Left forelimb (tissue), 1 donor: Measurements from ENCODE around the gene NUDT17.

Source experiments
- DNase-seq: peaks from one replicate; pipeline ENCODE4 v3.0.0-alpha.2; 2018; ENCODE audit warnings: low spot score

The NUDT17 gene

DNA sequence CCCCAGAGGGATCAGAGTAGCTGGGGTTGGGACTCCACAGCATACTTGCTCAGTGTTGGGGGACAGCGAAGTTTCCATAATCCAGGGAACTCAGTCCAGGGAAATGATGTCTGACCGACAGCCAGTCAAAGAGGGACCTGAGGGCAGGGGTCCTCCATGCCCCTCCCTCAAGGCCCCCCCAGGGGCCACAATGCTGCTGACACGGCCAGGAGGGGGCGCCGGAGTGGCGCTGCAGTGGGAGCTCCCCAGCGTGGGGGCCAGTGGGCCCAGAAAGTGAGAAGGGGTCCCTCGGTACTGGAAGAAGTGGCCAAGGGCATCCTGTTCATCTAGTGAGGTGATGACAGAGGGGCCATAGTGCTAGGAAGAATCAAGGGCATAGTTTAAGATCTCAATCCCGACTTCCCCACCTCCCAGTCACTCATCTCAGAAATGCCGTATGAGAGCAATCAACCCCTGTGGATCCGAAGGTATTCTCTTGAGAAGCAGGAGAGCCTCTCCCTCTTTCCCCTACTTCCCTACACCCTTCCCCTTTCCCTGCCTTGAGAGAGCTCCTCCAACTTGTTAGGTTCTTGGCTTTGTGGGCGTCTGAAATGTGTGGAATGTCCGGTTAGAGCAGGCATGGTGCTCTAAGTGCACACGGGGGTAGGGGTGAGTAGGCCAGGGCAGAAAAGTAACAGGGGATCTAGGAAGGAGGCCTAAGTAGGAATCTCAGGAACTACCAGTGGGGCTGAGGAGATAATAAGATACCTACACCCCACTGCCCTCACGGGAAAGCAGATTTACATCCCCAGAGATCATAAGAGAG lies 4.1 kb downstream of the NUDT17 start:
- DNase-seq: no peak

DNA sequence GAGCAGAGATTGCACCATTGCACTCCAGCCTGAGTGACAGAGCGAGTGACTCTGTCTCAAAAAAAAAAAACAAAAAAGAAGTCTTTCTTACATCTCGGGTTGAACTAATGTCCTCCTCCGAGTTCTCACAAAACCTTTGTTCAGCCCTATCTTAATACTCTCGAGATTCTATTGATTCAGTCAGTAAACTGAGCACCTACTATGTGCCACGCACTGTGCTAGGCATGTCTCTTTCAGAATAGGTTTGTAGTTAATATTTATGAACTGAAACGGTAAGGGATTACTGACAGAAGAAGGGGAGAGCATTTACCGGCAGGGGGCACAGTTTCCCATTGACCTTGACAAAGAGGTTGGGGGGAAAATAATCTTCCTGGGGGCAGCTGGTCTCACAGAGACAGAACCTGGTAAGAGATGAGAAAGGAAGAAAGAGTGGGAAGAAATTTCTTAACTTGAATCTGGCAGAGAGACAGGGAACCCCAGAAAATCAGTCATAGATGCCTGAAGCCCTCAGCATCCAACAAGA lies 10.1 kb downstream of the NUDT17 start:
- no peak for DNase-seq

DNA sequence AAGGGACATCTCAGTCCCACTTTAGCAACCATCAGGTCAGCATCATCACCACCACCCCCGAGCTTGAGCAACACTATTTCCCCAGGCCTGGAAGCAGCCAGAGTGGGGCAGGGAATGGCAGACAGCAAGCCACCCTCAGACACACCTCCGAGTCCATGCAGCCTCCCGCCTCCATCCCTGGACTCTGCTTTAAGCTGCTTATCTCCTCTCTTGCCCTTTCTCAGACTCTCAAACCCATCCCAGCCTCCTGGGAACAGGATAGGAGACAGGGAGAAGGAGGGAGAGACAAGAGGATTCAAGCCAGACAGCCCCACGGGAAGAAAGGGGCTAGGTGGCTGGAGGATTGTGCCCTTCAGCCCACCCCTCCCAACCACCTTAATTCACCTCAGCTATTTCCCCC lies 11.7 kb downstream of the NUDT17 start:
- no peak for DNase-seq

DNA sequence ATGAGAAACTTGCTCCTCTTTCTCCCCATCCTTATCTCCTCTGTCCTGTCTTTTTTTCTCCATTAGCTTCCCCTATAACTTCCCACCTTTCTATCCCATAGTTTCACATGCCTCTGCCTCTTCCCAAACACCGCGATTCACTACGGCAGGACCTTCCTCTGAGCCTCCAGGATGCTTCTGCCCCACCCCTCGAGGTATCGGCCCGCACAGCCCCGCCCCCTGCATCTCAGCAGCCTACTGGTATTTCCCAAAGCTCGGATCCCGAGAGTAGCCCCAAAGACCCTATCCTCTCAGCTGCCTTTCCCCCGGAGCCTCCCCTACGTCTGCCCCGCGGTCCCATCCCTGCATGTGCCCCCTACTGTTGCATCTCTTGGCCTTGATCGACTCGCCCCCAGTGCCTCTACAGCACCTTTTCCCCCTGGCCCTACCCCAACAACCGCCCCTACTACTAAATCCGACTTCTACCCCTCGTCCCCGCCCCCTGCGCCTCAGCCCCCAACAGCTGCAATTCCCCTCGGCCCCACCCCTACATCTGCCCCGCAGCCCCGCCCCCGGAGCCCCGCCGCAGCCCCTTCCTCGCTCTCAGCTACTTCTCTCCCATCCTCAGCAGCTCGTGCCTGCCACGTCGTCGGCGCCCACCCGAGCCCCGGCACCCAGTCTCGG lies 12.9 kb downstream of the NUDT17 start:
- DNase-seq: no peak

DNA sequence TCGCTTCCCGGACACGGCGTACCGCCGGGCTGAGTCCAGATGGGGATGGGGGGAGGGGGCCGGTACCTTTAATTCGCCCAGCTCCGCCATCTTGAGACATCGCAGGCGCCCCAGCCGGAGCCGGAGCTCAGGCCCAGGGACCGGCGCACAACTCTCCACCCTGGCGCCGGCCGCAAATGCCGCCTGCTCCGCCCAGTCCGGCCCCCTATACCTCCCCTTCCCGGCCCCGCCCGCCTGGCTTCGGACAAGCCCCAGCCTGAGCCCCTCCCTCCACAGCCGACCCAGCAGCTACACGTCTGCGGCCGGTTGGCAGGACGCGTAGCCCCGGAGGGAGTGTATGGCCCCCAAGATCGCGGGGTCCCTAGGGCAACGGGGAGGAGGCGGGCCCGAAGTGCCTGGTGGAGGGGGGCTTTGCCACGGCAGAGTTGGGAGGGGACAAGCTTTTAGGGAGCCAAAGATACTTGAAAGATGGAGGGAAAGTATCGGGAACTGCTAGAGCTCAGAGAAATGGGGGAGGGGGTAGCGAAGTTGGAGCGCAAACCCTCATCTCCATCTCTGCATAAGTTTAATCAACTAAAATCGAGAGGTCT lies 13.6 kb downstream of the NUDT17 start, which contains the start of gene PIAS3:
Gene PIAS3 (minus strand): TSS at position 181 of the 590 bp plus-strand sequence. CDS start 91 bp downstream, at position 90.
- DNase-seq: peak; percentile 99

DNA sequence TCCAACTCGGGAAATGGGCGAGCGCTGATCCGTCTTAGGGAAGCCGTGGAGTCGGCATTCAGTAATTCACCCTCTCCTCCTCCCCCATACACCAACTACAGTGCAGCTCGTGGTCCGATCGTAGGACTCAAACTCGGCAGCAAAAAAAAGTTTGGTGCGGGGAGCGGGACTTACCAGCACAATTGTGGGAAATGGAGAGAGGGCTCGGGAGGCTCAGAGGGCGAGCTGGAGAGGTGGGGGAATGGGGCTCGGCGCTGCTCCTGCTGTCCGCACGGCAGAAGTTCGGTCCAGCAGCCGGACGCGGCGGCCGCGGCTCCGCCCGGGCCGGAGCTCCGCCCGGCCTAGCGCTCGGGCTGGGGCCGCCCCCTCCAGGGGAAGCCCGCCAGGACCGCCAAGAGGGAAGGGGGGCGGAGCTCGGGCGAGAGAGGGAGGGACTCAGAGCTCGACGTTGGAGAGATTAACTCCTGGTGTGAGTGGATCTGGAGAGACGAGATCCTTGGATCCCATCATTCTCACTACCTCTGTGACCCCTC lies 14.1 kb downstream of the NUDT17 start:
- peak; percentile 94 for DNase-seq

DNA sequence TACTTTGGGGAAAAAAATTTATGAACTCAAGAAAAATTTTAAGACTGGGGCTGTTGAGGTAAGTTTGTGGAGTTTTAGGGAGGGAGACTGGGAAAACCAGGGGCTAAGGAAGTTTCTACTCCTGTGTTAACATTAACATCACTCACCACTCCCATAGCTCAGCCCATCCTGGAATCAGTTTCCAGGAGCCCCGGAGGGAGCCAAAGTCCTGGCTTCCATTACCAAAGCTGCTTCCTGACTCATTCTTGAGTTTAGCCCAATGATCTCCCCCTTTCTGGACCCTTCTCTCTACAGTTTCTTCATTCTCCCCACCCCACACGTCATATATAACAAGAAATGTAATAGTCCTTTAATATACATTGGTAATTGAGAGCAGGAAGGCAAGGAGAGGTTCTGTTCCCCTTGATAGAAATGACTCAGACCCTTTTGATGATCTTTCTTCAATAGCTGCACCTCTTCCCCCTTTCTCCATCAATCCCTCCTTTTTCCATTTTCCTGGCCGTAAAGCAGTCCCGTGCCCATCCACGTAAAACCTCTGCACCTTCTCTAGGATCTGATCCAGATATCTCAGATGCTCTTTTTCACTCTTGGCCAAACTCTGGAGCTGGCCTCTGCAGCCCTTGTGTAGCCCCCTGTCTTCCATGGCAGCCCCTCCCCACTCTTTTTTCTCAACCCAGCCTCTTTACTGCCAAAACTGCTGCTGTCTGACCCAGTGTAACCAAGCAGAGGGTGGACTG lies 18.0 kb downstream of the NUDT17 start:
- DNase-seq: peak; percentile 84

DNA sequence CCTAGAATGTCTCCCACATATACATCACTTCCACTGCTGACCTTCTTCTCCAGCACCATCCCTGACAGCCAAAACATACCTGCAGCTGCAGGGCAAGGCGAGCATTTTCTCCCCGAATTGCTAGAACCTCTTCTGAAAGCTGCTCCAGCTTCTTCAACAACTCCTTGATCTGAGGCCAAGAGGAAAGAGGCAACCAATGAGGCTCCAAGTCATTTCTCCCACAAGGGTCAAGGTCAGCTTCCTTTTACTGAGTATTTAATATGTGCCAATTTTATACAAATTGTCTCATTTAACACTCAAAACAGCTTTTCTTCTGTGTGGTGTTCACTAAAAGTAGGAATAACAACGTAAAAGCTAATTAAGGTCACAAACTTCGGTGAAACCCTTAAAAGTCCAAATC lies 22.8 kb downstream of the NUDT17 start:
- DNase-seq: no peak

DNA sequence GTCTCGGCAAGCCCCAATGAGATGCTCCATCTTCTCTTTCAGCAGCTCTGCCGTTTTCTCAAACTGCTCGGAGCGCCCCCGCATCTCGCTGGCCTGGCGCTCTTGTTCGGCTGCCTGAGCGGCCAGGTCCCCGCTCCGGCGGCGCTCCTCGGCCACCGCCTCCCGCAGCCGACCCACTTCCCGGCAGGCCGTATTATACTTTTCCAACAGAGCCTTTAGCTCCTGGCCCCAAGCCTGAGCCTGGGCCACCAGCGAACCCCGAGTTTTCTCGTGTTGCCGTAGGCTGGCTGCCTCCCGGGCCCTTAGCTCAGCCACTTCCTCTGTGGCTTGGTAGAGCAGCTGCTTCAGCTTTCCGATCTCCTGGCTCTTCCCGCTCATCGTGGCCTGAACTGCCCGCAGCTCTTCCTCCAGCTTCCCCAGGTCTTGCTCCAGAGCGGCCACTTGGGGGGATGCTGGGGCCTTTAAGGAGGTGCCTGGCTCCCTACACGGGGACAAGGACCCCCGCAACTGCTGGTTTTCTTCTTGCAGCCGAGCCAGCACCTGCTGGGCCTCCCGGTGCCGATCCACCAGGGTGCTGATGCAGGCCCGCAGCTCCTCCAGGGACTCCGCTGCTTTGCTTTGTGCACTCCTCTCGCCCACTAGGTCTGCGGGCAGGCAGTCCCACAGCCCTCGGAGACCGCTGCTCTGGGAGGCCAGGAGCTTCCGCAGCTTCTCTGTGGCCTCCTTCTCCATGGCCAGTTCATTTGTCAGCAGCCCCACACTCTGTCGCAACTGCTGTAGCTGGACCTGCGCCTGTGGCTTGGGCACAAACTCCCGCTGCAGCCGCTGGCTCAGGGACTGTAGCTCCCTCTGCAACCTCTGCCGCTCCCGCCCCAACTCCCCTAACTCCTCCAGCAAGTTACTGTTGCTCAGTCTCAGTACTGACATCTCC lies 26.8 kb downstream of the NUDT17 start:
- DNase-seq: peak; percentile 82

DNA sequence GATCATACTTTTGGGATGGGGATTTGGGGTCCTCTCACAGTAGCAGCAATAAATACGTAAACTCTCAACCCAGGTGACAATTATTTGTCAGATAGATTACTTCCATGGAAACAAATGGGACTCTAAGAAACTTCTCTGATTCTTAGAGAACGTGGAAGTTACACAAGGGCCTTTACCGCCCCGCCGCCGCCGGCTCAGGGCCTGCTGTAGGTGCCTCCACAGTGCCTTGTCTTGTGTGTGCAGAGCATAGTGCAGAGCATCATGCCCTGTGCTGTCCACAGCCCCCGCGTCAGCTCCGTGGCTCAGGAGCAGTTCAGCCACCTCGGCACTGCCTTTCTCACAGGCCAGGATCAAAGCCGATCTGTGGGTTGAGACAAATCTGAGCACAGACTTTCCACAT lies 29.2 kb downstream of the NUDT17 start:
- DNase-seq: no peak

DNA sequence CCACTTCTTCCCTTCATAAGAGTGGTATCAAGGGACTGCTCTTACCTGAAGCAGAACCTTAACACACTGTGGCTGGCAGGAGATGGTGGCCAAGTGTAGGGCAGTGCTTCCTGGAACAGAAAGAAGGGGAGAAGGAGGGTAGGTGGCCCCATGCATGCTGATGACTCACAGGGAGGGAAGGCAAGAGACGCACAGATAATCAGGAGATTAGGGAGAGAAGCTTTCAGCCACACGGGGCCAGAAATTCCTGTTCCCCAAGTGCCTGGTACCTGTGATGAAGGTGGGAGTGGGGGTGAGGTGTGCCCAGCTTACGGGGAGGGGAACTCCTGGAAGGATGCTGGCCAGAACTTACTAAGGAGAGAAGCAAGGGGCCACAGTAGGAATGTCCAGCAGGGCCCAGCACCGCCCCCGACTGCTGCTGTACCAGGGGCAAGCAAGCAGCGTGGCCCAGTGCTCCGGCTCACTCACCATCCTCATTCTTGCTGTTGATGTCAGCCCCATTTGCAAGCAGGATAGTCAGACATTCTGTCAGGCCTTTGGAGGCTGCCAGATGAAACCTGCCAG lies 32.6 kb downstream of the NUDT17 start:
- no peak for DNase-seq

DNA sequence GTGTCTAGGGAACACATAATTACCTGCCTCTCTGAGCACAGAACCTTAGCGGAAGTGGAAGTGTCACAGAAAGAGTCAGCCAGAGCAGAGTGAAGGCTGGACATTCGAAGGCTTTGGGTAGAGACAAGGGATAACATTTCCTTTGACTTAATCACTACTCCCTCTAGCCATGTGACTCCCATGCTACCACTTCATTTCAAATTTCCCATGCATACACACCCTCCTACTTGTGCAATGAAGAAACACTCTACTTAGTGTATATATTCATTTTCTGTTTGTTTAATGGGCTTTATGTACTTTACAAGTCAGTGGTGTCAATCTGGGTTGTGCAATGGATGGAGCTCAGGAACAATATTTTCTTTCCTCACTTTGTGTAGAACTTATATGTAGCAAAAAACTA lies 33.3 kb downstream of the NUDT17 start:
- no peak for DNase-seq

DNA sequence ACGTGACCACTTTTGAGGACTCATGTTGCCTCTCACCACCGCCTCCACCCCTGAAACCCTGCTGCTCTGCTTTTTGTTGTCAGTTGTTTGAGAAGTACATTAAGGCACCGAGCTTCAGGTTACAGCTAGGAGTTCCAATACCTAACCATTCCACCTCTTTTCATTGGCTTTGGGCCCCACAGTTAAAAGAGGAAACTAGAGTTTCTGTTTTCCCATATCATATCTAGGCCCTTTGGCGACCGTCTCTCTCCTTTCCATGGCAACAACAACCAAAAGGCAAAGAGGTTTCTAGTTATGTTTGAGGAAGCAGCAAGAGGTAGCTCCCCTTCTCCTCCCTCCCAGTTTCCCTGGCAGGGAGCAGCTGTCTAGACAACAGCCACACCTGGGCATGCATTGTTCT lies 34.3 kb downstream of the NUDT17 start:
- no peak for DNase-seq

DNA sequence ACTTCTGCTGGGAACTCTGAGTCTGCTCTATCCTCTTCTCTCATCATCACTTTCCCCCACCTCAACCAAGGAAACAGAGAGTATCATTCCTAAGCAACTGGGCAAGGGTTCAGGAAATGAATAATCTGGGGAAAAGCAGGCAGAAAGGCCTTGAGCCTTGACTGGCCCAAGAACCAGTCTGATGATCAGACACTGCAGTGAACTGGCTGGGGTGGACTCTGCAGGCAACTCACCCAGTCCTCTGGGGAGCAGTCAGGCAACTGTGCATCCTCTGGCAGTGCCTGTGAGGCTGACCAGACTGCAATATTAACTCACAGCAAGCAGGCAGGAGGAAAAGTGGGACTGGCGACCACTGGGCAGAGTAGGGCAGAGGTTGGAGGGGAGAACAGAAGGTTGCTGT lies 39.2 kb downstream of the NUDT17 start:
- DNase-seq: no peak

DNA sequence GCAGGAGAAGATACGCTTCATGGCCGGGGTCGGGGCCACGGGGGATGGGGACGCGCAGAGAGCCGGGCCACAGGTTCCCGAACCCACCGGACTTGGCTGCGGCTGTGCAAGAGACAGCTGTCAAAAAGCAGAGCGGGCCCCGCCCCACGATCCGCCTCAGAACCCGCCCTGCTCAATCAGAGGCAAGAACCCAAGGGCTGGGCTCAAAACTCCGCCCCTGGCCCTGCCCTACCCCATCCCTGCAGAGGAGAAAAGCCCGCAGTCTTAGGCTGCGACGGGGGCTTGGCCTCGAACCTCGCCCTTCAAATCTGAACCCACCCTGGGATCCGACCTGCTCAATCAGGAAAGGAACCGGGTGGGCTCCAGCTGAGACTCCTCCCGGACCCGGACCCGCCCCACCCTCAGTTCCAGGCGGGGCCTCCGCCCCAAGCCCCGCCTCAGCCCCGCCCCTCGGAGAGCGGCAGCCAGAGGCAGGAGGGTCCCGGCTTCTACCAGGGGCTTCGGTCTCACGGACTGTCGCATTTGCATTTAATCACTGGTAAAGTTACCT lies 40.4 kb downstream of the NUDT17 start, which contains the start of gene ANKRD35:
Gene ANKRD35 (minus strand): TSS at position 129 of the 550 bp plus-strand sequence. CDS start 108 bp downstream, at position 21.
- peak; percentile 86 for DNase-seq

DNA sequence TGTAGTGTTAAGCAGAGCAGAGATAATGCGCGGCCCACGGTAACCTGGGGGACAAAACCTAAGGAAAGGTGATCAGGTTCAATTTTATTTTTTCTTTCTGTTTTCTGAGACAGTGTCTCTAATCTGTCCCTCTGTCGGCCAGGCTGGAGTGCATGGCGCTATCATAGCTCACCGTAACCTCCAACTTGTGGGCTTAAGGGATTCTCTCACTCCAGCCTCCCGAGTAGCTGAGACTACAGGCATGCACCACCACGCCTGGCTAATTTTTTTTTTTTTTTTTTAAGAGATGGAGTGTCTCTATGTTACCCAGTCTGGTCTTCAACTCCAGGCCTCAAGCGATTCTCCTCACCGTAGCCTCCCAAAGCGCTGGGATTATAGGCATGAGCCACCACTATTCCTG lies 41.0 kb downstream of the NUDT17 start:
- DNase-seq: no peak

DNA sequence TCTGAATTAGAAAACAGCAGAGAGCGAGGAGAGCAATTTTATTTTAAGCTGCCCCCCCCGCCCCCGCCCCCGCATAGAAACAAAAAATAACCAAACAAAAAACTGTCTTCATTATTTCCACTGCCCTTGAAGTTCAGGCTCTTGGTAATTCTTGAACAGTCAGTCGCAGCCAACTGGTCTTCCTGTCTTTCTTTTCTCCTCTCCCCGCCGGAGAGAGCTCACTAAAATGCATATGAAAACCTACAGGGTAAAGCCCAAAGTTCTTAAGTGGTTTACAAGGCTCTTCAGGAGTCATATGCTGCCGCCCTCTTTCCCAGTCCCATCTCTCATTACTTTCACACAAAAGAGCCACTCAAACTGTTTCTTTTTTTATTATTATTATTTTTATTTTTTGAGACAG lies 41.4 kb downstream of the NUDT17 start:
- no peak for DNase-seq

DNA sequence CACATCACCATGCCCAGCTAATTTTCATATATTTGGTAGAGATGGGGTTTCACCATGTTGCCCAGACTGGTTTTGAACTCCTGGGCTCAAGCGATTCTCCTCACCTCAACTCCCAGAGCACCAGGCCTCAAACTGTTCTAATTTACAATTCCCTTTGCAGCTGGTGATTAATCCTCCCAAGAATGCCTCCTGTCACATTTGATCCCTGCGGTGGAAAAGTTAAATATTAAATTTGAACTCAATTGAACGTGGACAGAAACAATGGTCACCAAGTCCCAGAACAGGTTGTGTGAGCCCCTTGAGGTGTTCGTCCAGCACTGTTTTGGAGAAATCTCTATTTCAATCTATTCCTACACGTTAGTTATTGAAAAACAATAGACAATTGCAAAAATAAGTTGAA lies 42.2 kb downstream of the NUDT17 start:
- DNase-seq: no peak

DNA sequence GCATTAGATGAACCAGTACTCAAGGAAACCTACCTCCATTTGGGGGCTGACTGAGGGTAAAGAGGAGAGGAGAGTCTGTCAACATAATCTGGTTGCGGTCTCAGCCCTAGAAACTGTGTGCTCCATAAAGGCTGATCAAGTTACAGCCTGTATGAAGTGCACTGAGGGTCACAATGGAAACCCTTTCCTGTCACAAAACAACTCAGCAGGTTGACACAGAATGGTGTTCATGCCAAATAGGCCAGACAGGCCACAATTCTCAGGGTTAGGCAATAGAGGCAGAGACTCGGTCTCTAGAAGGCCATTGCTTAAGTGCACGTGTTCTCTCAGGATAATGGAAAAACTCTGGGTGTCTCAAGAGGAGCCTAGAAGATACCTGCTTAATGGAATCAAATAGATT lies 44.3 kb downstream of the NUDT17 start:
- DNase-seq: no peak

DNA sequence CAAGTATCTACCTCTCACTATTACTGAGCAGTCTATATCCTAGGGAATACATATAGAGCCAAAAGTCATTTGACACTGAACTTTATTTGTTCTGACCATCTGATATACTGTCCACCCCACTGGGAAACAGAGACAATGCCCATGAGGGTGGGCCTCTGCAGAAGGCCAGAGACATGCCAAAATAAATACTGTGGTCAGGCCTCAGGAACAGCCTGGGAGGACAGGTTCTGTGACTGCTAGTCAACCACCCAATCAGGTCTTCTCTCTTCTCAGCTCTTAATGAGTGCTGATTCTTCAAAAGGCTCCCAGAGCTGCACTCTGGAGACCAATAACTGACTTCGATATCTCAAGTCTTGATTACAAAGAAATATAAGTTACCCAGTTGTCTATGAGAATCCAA lies 45.7 kb downstream of the NUDT17 start:
- DNase-seq: no peak
